Measurements from ENCODE around the gene CYP27A1. TPM values are rescaled to one million over a fixed set of nuclear protein-coding genes. Genes with fewer than 3 reads are reported as not detected.

Gene CYP27A1
- total and polyA plus RNA-seq, 10 donors: 8.7 to 65.5 (median 15.2) TPM

- H3K27ac ChIP-seq: no peak overlapping the region
- H3K4me1 ChIP-seq: no peaks in the 10 kb centered on the region
- peaks cover 0 to 23% (median 16%) of the 10 kb centered on the region in 8 donors for H3K9me3 ChIP-seq
- intact Hi-C loops (cut with DNase I; ENCODE audit: low total_unique reads): no loop called here
- H3K27me3 ChIP-seq (replicated peaks in 1 of 7): no peaks in the 10 kb centered on the region
- TF ChIP-seq CTCF (IDR thresholded peaks at IDR 0.05 in 8 of 11, conservative IDR thresholded peaks at IDR 0.05 in 3 of 11) (no peak), POLR2AphosphoS5 (IDR thresholded peaks at IDR 0.05) (no peak), POLR2A (IDR thresholded peaks at IDR 0.05) (no peak)
- peaks cover 0 to 6% (median 0%) of the 10 kb centered on the region in 6 donors for H3K36me3 ChIP-seq
- WGBS, 5 donors: 92 to 98% (median 94%) methylated on average over 2 of the region's 2 CpGs
- no peak for DNase-seq
- H3K4me3 ChIP-seq: no peak overlapping the region
Observed at GRCh38 chr2:218773881-218774280, 8.1 kb upstream of the CYP27A1 start.

GRCh38 chr2:218776488-218776887 is 5.5 kb upstream of the CYP27A1 start:
- peaks cover 0 to 21% (median 3%) of the 10 kb centered on the region in 7 donors for H3K27me3 ChIP-seq (replicated peaks in 1 of 7)
- no peak overlapping the region for H3K4me3 ChIP-seq
- WGBS, 5 donors: 89 to 100% (median 94%) methylated on average over 1 of the region's 1 CpG
- H3K27ac ChIP-seq: peak overlapping the region in 1 of 8 donors; percentile 76
- intact Hi-C loops (cut with DNase I; ENCODE audit: low total_unique reads): no loop called here
- DNase-seq: no peak
- peaks cover 0 to 6% (median 0%) of the 10 kb centered on the region in 6 donors for H3K36me3 ChIP-seq
- TF ChIP-seq POLR2AphosphoS5 (IDR thresholded peaks at IDR 0.05) (no peak), CTCF (IDR thresholded peaks at IDR 0.05 in 8 of 11, conservative IDR thresholded peaks at IDR 0.05 in 3 of 11) (no peak), POLR2A (IDR thresholded peaks at IDR 0.05) (no peak)
- peaks cover 0 to 23% (median 16%) of the 10 kb centered on the region in 8 donors for H3K9me3 ChIP-seq
- peaks cover 0 to 8% (median under 1%) of the 10 kb centered on the region in 6 donors for H3K4me1 ChIP-seq

GRCh38 chr2:218777276-218777990 is 4.5 kb upstream of the CYP27A1 start:
- Histone ChIP-seq H3K4me3 (no peak overlapping the region), H3K4me1 (peaks cover 0 to 17% (median 10%) of the 10 kb centered on the region in 6 donors), H3K27ac (no peak overlapping the region), H3K9me3 (peaks cover 0 to 23% (median 16%) of the 10 kb centered on the region in 8 donors), H3K36me3 (peaks cover 0 to 6% (median 0%) of the 10 kb centered on the region in 6 donors), H3K27me3 (replicated peaks in 1 of 7) (peaks cover 0 to 31% (median 13%) of the 10 kb centered on the region in 7 donors)
- TF ChIP-seq POLR2A (IDR thresholded peaks at IDR 0.05) (no peak), POLR2AphosphoS5 (IDR thresholded peaks at IDR 0.05) (no peak), CTCF (IDR thresholded peaks at IDR 0.05 in 8 of 11, conservative IDR thresholded peaks at IDR 0.05 in 3 of 11) (no peak)
- intact Hi-C loops (cut with DNase I; ENCODE audit: low total_unique reads): no loop called here
- WGBS, 5 donors: 84 to 90% (median 86%) methylated on average over 9 of the region's 9 CpGs
- DNase-seq: no peak

GRCh38 chr2:218780046-218780445 is 1.9 kb upstream of the CYP27A1 start:
- H3K9me3 ChIP-seq: peaks cover 0 to 23% (median 16%) of the 10 kb centered on the region in 8 donors
- H3K4me1 ChIP-seq: peaks cover 0 to 23% (median 12%) of the 10 kb centered on the region in 6 donors
- WGBS, 5 donors: 64 to 85% (median 82%) methylated on average over 2 of the region's 2 CpGs
- TF ChIP-seq CTCF (IDR thresholded peaks at IDR 0.05 in 8 of 11, conservative IDR thresholded peaks at IDR 0.05 in 3 of 11) (no peak), POLR2AphosphoS5 (IDR thresholded peaks at IDR 0.05) (no peak), POLR2A (IDR thresholded peaks at IDR 0.05) (no peak)
- H3K27ac ChIP-seq: no peak overlapping the region
- H3K36me3 ChIP-seq: peaks cover 0 to 6% (median 0%) of the 10 kb centered on the region in 6 donors
- DNase-seq: no peak
- H3K4me3 ChIP-seq: no peak overlapping the region
- intact Hi-C loops (cut with DNase I; ENCODE audit: low total_unique reads): no loop called here
- peaks cover 0 to 49% (median 16%) of the 10 kb centered on the region in 7 donors for H3K27me3 ChIP-seq (replicated peaks in 1 of 7)
